SK-N-SH treated with all-trans-retinoic acid at 6 μM for 48 hours (cell line): ENCODE measurements around the gene ZMIZ1.

ENCODE experiments used
- ATAC-seq: fragments of 200-7000 bp; cut with Tn5 transposase; 3 replicates; pipeline ENCODE4 v1.9.1; 2020; ENCODE audit warnings: mild to moderate bottlenecking, moderate library complexity
- ARNTL ChIP-seq: fragments of 450-650 bp; formaldehyde crosslinking; IDR thresholded peaks from 2 replicates; pipeline ENCODE4 v1.5.0; 2020; ENCODE audit warnings: low read depth, mild to moderate bottlenecking, moderate library complexity, borderline replicate concordance
- BACH2 ChIP-seq: fragments of 250-450 bp; sonication (Bioruptor Pico); IDR thresholded peaks from 2 replicates; pipeline ENCODE4 v1.9.0; 2021; ENCODE audit warnings: mild to moderate bottlenecking, borderline replicate concordance
- CREB5 ChIP-seq: fragments of 250-450 bp; sonication (Bioruptor Pico); IDR thresholded peaks from 2 replicates; pipeline ENCODE4 v1.5.1; 2020; ENCODE audit warnings: low read depth, mild to moderate bottlenecking, moderate library complexity
- CSDC2 ChIP-seq: fragments of 250-450 bp; sonication (Bioruptor Pico); IDR thresholded peaks from 2 replicates; pipeline ENCODE4 v1.5.0; 2020; ENCODE audit warnings: mild to moderate bottlenecking, moderate library complexity
- CSRNP3 ChIP-seq: fragments of 250-450 bp; sonication (Bioruptor Pico); IDR thresholded peaks from 2 replicates; pipeline ENCODE4 v1.5.1; 2021; ENCODE audit warnings: mild to moderate bottlenecking, moderate library complexity
- ESRRG ChIP-seq: fragments of 250-450 bp; sonication (Bioruptor Pico); IDR thresholded peaks from 2 replicates; pipeline ENCODE4 v1.6.1; 2021; ENCODE audit warnings: mild to moderate bottlenecking
- GLIS3 ChIP-seq: fragments of 250-450 bp; sonication (Bioruptor Pico); IDR thresholded peaks from 2 replicates; pipeline ENCODE4 v1.5.0; 2020; ENCODE audit warnings: mild to moderate bottlenecking, moderate library complexity
- ISL1 ChIP-seq: fragments of 250-450 bp; sonication (Bioruptor Pico); IDR thresholded peaks from 2 replicates; pipeline ENCODE4 v2.1.2; 2022; ENCODE audit warnings: mild to moderate bottlenecking, moderate library complexity
- OSR1 ChIP-seq: fragments of 250-450 bp; sonication (Bioruptor Pico); IDR thresholded peaks from 2 replicates; pipeline ENCODE4 v1.8.0; 2022; ENCODE audit warnings: moderate library complexity, mild to moderate bottlenecking, inconsistent platforms
- PATZ1 ChIP-seq: fragments of 250-450 bp; sonication (Bioruptor Pico); IDR thresholded peaks from 2 replicates; pipeline ENCODE4 v1.8.0; 2020; ENCODE audit warnings: mild to moderate bottlenecking, moderate library complexity, borderline replicate concordance
- POU6F1 ChIP-seq: fragments of 250-450 bp; sonication (Bioruptor Pico); IDR thresholded peaks from 2 replicates; pipeline ENCODE4 v1.8.0; 2021; ENCODE audit warnings: low read depth, mild to moderate bottlenecking, moderate library complexity, borderline replicate concordance
- PPARA ChIP-seq: fragments of 250-450 bp; sonication (Bioruptor Pico); IDR thresholded peaks from 2 replicates; pipeline ENCODE4 v1.5.0; 2020; ENCODE audit warnings: mild to moderate bottlenecking, borderline replicate concordance
- RARB ChIP-seq: fragments of 250-450 bp; sonication (Bioruptor Pico); IDR thresholded peaks from 2 replicates; pipeline ENCODE4 v1.8.0; 2021; ENCODE audit warnings: mild to moderate bottlenecking, moderate library complexity
- SNAI2 ChIP-seq: fragments of 250-450 bp; sonication (Bioruptor Pico); IDR thresholded peaks from 2 replicates; pipeline ENCODE4 v1.5.0; 2020; ENCODE audit warnings: mild to moderate bottlenecking, moderate library complexity
- TCF4 ChIP-seq: fragments of 250-450 bp; sonication (Bioruptor Pico); IDR thresholded peaks from 2 replicates; pipeline ENCODE4 v1.8.0; 2021; ENCODE audit warnings: mild to moderate bottlenecking, moderate library complexity, borderline replicate concordance
- TOX ChIP-seq: fragments of 250-450 bp; sonication (Bioruptor Pico); IDR thresholded peaks from 2 replicates; pipeline ENCODE4 v1.8.0; 2021; ENCODE audit warnings: mild to moderate bottlenecking, moderate library complexity, borderline replicate concordance
- TSHZ2 ChIP-seq: fragments of 250-450 bp; sonication (Bioruptor Pico); IDR thresholded peaks from 2 replicates; pipeline ENCODE4 v1.5.0; 2020; ENCODE audit warnings: mild to moderate bottlenecking, moderate library complexity
- ZC3H10 ChIP-seq: fragments of 250-450 bp; sonication (Bioruptor Pico); IDR thresholded peaks from 2 replicates; pipeline ENCODE4 v1.5.1; 2021; ENCODE audit warnings: mild to moderate bottlenecking, moderate library complexity
- ZFP3 ChIP-seq: fragments of 250-450 bp; sonication (Bioruptor Pico); IDR thresholded peaks from 2 replicates; pipeline ENCODE4 v1.5.0; 2020; ENCODE audit warnings: mild to moderate bottlenecking, moderate library complexity
- ZFP30 ChIP-seq: fragments of 450-650 bp; formaldehyde crosslinking; IDR thresholded peaks from 2 replicates; pipeline ENCODE4 v1.5.0; 2022; ENCODE audit warnings: mild to moderate bottlenecking, moderate library complexity
- ZNF565 ChIP-seq: fragments of 450-650 bp; formaldehyde crosslinking; conservative IDR thresholded peaks from 2 replicates; pipeline ENCODE4 v1.5.0; 2020; ENCODE audit warnings: low read depth, mild to moderate bottlenecking, moderate library complexity
- ZNF70 ChIP-seq: fragments of 450-650 bp; formaldehyde crosslinking; IDR thresholded peaks from 2 replicates; pipeline ENCODE4 v1.5.0; 2020; ENCODE audit warnings: mild to moderate bottlenecking, moderate library complexity
- ZNF8 ChIP-seq: fragments of 450-650 bp; formaldehyde crosslinking; IDR thresholded peaks from 2 replicates; pipeline ENCODE4 v1.5.0; 2020; ENCODE audit warnings: mild to moderate bottlenecking, moderate library complexity

Gene ZMIZ1

GRCh38 chr10:79057481-79058275, 11.1 kb upstream of the ZMIZ1 start:
- TF ChIP-seq TSHZ2 (CRISPR knock-in tag) (no peak), TOX (CRISPR knock-in tag) (no peak), POU6F1 (no peak), GLIS3 (CRISPR knock-in tag) (no peak), ISL1 (CRISPR knock-in tag) (no peak), ESRRG (CRISPR knock-in tag) (no peak), TCF4 (CRISPR knock-in tag) (no peak), CSDC2 (CRISPR knock-in tag) (no peak), ZNF70 (no peak), ZFP3 (no peak), BACH2 (CRISPR knock-in tag) (no peak), SNAI2 (CRISPR knock-in tag) (no peak), ZNF8 (CRISPR knock-in tag) (no peak), ZFP30 (CRISPR knock-in tag) (no peak), PPARA (no peak), ZC3H10 (CRISPR knock-in tag) (no peak), RARB (CRISPR knock-in tag) (no peak), ZNF565 (no peak), CREB5 (no peak)
- ATAC-seq = no peak

GRCh38 chr10:79058899-79059841, 9.6 kb upstream of the ZMIZ1 start:
- ATAC-seq = no peak
- TF ChIP-seq PPARA (no peak), CSRNP3 (CRISPR knock-in tag) (no peak), TSHZ2 (CRISPR knock-in tag) (no peak), ZNF70 (no peak), CSDC2 (CRISPR knock-in tag) (no peak), OSR1 (no peak), ESRRG (CRISPR knock-in tag) (no peak), ZNF8 (CRISPR knock-in tag) (no peak), ISL1 (CRISPR knock-in tag) (no peak), POU6F1 (no peak), PATZ1 (CRISPR knock-in tag) (no peak), ARNTL (CRISPR knock-in tag) (no peak), GLIS3 (CRISPR knock-in tag) (no peak), ZNF565 (no peak)
